K562 (cell line): Measurements from ENCODE around the gene GIT2. TPM values are rescaled to one million over a fixed set of nuclear protein-coding genes. Genes with fewer than 3 reads are reported as not detected.

Source experiments
- CREB1 ChIP-seq, 2 experiments: sonication (generic) in 1 of 2; formaldehyde crosslinking in 1 of 2; IDR thresholded peaks; 2 replicates each; pipeline versions ENCODE4 v1.6.1 to v1.8.0; 2012 to 2022; ENCODE audit warnings: inconsistent platforms in 1 of 2, mild to moderate bottlenecking in 1 of 2, missing genetic modification reagents in 1 of 2, moderate library complexity in 1 of 2
- CTCFL ChIP-seq: IDR thresholded peaks from 2 replicates; pipeline ENCODE4 v1.6.1; 2011; ENCODE audit warnings: borderline replicate concordance, low read depth, mild to moderate bottlenecking, moderate library complexity, low read length; ENCODE audit not compliant: insufficient read depth, poor library complexity, severe bottlenecking
- ETS1 ChIP-seq: conservative IDR thresholded peaks from 2 replicates; pipeline ENCODE4 v1.6.1; 2011; ENCODE audit warnings: low read depth, mild to moderate bottlenecking, low read length; ENCODE audit not compliant: control insufficient read depth
- HDAC2 ChIP-seq: fragments of 450-650 bp; IDR thresholded peaks from 2 replicates; pipeline ENCODE4 v1.6.1; 2016; ENCODE audit warnings: mild to moderate bottlenecking
- HMG20A ChIP-seq: fragments of 450-650 bp; formaldehyde crosslinking; conservative IDR thresholded peaks from 2 replicates; pipeline ENCODE4 v1.4.0; 2020; ENCODE audit warnings: mild to moderate bottlenecking, mixed read lengths
- KDM1A ChIP-seq, 2 experiments: fragments of 450-650 bp; IDR thresholded peaks; 2 replicates each; pipeline ENCODE4 v1.6.1; 2016; ENCODE audit warnings: mild to moderate bottlenecking in 2 of 2
- KLF16 ChIP-seq: IDR thresholded peaks from 2 replicates; pipeline ENCODE4 v1.6.1; 2016; ENCODE audit warnings: antibody characterized with exemption
- MIER1 ChIP-seq: fragments of 450-650 bp; IDR thresholded peaks from 2 replicates; pipeline ENCODE4 v1.6.1; 2016; ENCODE audit warnings: antibody characterized with exemption, mild to moderate bottlenecking, low read depth
- MTA2 ChIP-seq: fragments of 450-650 bp; IDR thresholded peaks from 2 replicates; pipeline ENCODE4 v1.6.1; 2016; ENCODE audit warnings: low read depth
- NFATC3 ChIP-seq: fragments of 450-650 bp; IDR thresholded peaks from 2 replicates; pipeline ENCODE4 v1.6.1; 2017; ENCODE audit warnings: mild to moderate bottlenecking
- POLR2G ChIP-seq: fragments of 200-400 bp; formaldehyde crosslinking; IDR thresholded peaks from 2 replicates; pipeline ENCODE4 v1.6.1; 2017; ENCODE audit warnings: low read depth, mild to moderate bottlenecking, antibody characterized with exemption, low read length, moderate library complexity
- SMC3 ChIP-seq: conservative IDR thresholded peaks from 2 replicates; pipeline ENCODE4 v1.6.1; 2011; ENCODE audit warnings: low read depth, low read length, improper control_type of control experiment; ENCODE audit not compliant: insufficient read depth
- TAF7 ChIP-seq: fragments of 450-650 bp; IDR thresholded peaks from 2 replicates; pipeline ENCODE4 v1.6.1; 2016; ENCODE audit warnings: missing genetic modification characterization, missing compliant biosample characterization
- TFAP4 ChIP-seq: sonication (generic); formaldehyde crosslinking; IDR thresholded peaks from 2 replicates; pipeline ENCODE4 v1.8.0; 2022; ENCODE audit warnings: missing genetic modification reagents, mild to moderate bottlenecking, moderate library complexity, borderline replicate concordance
- TFE3 ChIP-seq: fragments of 450-650 bp; formaldehyde crosslinking; IDR thresholded peaks from 2 replicates; pipeline ENCODE4 v1.4.0; 2020; ENCODE audit warnings: mild to moderate bottlenecking, mixed read lengths
- ZNF311 ChIP-seq: fragments of 250-450 bp; sonication (Bioruptor Pico); IDR thresholded peaks from 2 replicates; pipeline ENCODE4 v1.4.0; 2020; ENCODE audit warnings: mild to moderate bottlenecking, moderate library complexity
- ZNF518B ChIP-seq: fragments of 250-450 bp; sonication (Bioruptor Pico); IDR thresholded peaks from 2 replicates; pipeline ENCODE4 v1.5.0; 2021; ENCODE audit warnings: mild to moderate bottlenecking, moderate library complexity
- ZNF655 ChIP-seq: fragments of 250-450 bp; sonication (Bioruptor Pico); IDR thresholded peaks from 2 replicates; pipeline ENCODE4 v1.5.0; 2021
- polyA plus RNA-seq, 8 experiments: library from polyadenylated mRNA; depleted of rRNA in 4 of 8; stranded (reverse) in 5 of 8; unstranded in 3 of 8; fragments of >200 nt; fragmentation: Nextera tagmentation in 2 of 8; fragmentation: Illumina TruSeq in 1 of 8; extraction: Ambion mirVana in 2 of 8; extraction: Trizol in 1 of 8; gene quantifications; 2 replicates each; pipeline versions ENCODE4 v1.2.1 to v1.2.3, GENCODE V29; 2011 to 2014; ENCODE audit warnings: inconsistent platforms in 1 of 8, missing spikeins in 1 of 8
- total RNA-seq, 7 experiments: library from RNA; depleted of rRNA in 6 of 7; stranded (reverse); fragments of >200 nt in 6 of 7; fragmentation: Illumina TruSeq in 2 of 7; extraction: Trizol in 2 of 7; gene quantifications; 2 replicates each; pipeline versions ENCODE4 v1.2.1 to v1.2.3, GENCODE V29; 2011 to 2021; ENCODE audit warnings: low replicate concordance in 1 of 7

GIT2 gene
- total and polyA plus RNA-seq, 9 of the 15 experiments (the other 6 are each of a cell fraction or from before 2014, with no cell fraction given): 4.0 to 30.4 (median 23.5) TPM

GRCh38 chr12:109910969-109911348 is 85.2 kb downstream of the GIT2 start (continued):
- TF ChIP-seq TFAP4 (CRISPR knock-in tag) (peak; percentile 74; the same call in 1 of the 2 replicates), MIER1 (no peak), KLF16 (peak; percentile 67; the same call in 1 of the 2 replicates), ZNF655 (CRISPR knock-in tag) (no peak), MTA2 (no peak), POLR2G (peak; percentile 43; the same call in 1 of the 2 replicates), ZNF311 (CRISPR knock-in tag) (no peak), ZNF518B (CRISPR knock-in tag) (no peak), HDAC2 (no peak), ETS1 (0 out of 2 replicates have a peak, but pooled peaks have one; percentile 42), CTCFL (peak; percentile 92), KDM1A (IDR thresholded peaks at IDR 0.05) (no peak), TAF7 (tag) (no peak), CREB1 (IDR thresholded peaks at IDR 0.05) (no peak), CREB1 (CRISPR knock-in tag; IDR thresholded peaks at IDR 0.05) (no peak), TFE3 (no peak), SMC3 (peak; percentile 52; the same call in 1 of the 2 replicates), HMG20A (no peak), NFATC3 (no peak)
